DND-41 (cell line): ENCODE results near the gene RBFOX2.

Experiments used
- ATAC-seq: fragments of 200-7000 bp; cut with Tn5 transposase; 3 replicates; pipeline ENCODE4 v1.9.1; 2021; ENCODE audit warnings: low read depth; ENCODE audit not compliant: insufficient read depth
- DNase-seq: peaks from one replicate; pipeline ENCODE4 v3.0.0-alpha.2; 2020
- H2AFZ ChIP-seq: 2 replicates; pipeline ENCODE4 v1.6.0; 2012; ENCODE audit warnings: low read depth, low read length
- H3K27ac ChIP-seq: 2 replicates; pipeline ENCODE4 v1.5.1; 2012; ENCODE audit warnings: low read length, inconsistent platforms
- H3K27me3 ChIP-seq: fragments of 200-600 bp; sonication (generic); 2 replicates; pipeline ENCODE4 v1.6.0; 2012; ENCODE audit warnings: low read length, mild to moderate bottlenecking, inconsistent platforms; ENCODE audit not compliant: insufficient read depth, poor library complexity
- H3K36me3 ChIP-seq: 2 replicates; pipeline ENCODE4 v1.5.1; 2012; ENCODE audit warnings: low read length, inconsistent platforms; ENCODE audit not compliant: insufficient read depth
- H3K4me1 ChIP-seq: 2 replicates; pipeline ENCODE4 v1.5.1; 2012; ENCODE audit warnings: mild to moderate bottlenecking, low read length; ENCODE audit not compliant: insufficient read depth
- H3K4me2 ChIP-seq: 2 replicates; pipeline ENCODE4 v1.6.0; 2012; ENCODE audit warnings: mild to moderate bottlenecking, moderate library complexity, low read length, inconsistent platforms; ENCODE audit not compliant: insufficient read depth
- H3K4me3 ChIP-seq, 2 experiments: fragments of 200-600 bp in 1 of 2; shearing (Covaris generic) in 1 of 2; 2 replicates each; pipeline ENCODE4 v1.5.1; 2012 to 2016; ENCODE audit warnings: inconsistent platforms in 2 of 2, low read length in 2 of 2, mild to moderate bottlenecking in 2 of 2, low read depth in 1 of 2, moderate library complexity in 1 of 2
- H3K79me2 ChIP-seq: 2 replicates; pipeline ENCODE4 v1.6.0; 2012; ENCODE audit warnings: low read length, inconsistent platforms; ENCODE audit not compliant: insufficient read depth
- H3K9ac ChIP-seq: 2 replicates; pipeline ENCODE4 v1.6.0; 2012; ENCODE audit warnings: low read depth, mild to moderate bottlenecking, inconsistent platforms, low read length, moderate library complexity
- H3K9me3 ChIP-seq: 2 replicates; pipeline ENCODE4 v1.5.1; 2012; ENCODE audit warnings: low read length, moderate library complexity, mild to moderate bottlenecking, inconsistent platforms; ENCODE audit not compliant: insufficient read depth, severe bottlenecking
- H4K20me1 ChIP-seq: 2 replicates; pipeline ENCODE4 v1.6.0; 2012; ENCODE audit warnings: low read length; ENCODE audit not compliant: insufficient read depth
- EZH2 ChIP-seq: IDR thresholded peaks from 3 replicates; pipeline ENCODE4 v1.6.1; 2012; ENCODE audit warnings: borderline replicate concordance, low read depth, mild to moderate bottlenecking, moderate library complexity, low read length, inconsistent platforms; ENCODE audit not compliant: severe bottlenecking
- TF ChIP-seq, protein P1 (sequence below): IDR thresholded peaks from 2 replicates; pipeline ENCODE4 v1.5.1; 2012; ENCODE audit warnings: borderline replicate concordance, low read length, moderate library complexity, mild to moderate bottlenecking; ENCODE audit not compliant: poor library complexity, severe bottlenecking; ENCODE audit errors: extremely low read depth

Gene RBFOX2

DNA sequence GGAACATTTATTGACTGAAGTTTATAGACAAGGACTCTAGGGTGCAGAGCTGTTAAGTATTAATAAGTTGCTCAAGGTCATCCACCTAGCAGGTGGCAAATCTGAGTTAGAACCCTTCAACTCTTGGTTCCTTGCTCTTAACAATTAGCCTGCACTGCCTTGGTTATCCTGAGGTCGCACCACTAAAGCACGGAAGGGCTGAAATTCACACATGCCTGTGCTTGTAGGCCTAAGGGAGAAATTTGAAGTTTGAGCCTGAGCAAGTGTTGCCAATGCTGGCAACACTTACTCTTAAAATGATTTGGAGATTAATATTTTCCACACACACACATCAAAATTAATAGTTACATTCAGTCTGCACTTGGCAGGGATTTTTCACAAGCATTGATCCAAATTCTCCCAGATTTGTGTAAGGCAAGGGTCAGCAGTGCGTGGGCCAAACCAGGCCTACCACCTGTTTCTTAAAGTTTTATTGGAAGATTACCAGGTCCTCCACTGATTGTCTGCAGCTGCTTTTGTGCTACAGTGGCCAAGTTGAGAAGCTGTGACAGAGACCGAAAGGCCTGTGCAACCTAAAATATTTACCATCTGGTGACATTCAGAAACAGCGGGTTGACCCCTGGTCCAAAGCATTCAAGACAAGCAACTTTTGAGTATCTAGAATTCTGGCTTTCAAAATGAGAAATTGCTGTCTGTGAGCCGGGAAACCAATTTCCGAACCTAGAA is 294.7 kb downstream of the RBFOX2 start:
- no peak overlapping the region for H3K4me2 ChIP-seq
- TF ChIP-seq, protein P1, sequence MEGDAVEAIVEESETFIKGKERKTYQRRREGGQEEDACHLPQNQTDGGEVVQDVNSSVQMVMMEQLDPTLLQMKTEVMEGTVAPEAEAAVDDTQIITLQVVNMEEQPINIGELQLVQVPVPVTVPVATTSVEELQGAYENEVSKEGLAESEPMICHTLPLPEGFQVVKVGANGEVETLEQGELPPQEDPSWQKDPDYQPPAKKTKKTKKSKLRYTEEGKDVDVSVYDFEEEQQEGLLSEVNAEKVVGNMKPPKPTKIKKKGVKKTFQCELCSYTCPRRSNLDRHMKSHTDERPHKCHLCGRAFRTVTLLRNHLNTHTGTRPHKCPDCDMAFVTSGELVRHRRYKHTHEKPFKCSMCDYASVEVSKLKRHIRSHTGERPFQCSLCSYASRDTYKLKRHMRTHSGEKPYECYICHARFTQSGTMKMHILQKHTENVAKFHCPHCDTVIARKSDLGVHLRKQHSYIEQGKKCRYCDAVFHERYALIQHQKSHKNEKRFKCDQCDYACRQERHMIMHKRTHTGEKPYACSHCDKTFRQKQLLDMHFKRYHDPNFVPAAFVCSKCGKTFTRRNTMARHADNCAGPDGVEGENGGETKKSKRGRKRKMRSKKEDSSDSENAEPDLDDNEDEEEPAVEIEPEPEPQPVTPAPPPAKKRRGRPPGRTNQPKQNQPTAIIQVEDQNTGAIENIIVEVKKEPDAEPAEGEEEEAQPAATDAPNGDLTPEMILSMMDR, result no peak
- TF ChIP-seq EZH2, result no peak

DNA sequence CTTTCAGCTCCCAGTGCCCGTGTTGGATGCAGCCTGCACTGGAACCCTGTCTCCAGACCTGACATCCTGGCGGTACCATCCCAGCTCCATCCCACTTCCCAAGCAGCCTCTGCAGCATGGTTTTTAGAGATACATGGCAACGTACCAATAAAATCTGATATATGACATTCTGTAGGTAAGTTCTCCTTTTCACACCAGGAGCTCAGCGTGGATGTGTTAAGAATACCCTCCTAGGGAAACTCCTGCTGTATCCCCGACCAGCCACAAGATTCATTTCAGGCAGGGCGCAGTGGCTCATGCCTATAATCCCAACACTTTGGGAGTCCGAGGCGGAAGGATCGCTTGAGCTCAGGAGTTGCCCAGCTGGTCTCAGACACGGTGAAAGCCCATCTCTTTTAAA is 295.6 kb downstream of the RBFOX2 start:
- no peak for ATAC-seq
- Histone ChIP-seq H3K27ac (no peak overlapping the region), H3K27me3 (peaks cover 8% of the 10 kb centered on the region), H3K9me3 (no peaks in the 10 kb centered on the region), H3K4me2 (no peak overlapping the region), H3K4me3 (no peak overlapping the region), H3K9ac (no peak overlapping the region), H3K36me3 (no peaks in the 10 kb centered on the region), H2AFZ (no peak overlapping the region), H3K4me1 (no peaks in the 10 kb centered on the region), H3K79me2 (no peaks in the 10 kb centered on the region), H4K20me1 (no peaks in the 10 kb centered on the region)
- no peak for DNase-seq
- TF ChIP-seq, protein P1, result no peak
- no peak for TF ChIP-seq EZH2

More for the DNA sequence above, 294.7 kb downstream of the RBFOX2 start:
- Histone ChIP-seq H3K27ac (no peak overlapping the region), H3K36me3 (no peaks in the 10 kb centered on the region), H3K79me2 (no peaks in the 10 kb centered on the region), H4K20me1 (no peaks in the 10 kb centered on the region), H3K4me1 (no peaks in the 10 kb centered on the region), H3K9me3 (no peaks in the 10 kb centered on the region), H3K4me3 (no peak overlapping the region), H3K9ac (no peak overlapping the region), H2AFZ (no peak overlapping the region), H3K27me3 (peaks cover 8% of the 10 kb centered on the region)
- no peak for ATAC-seq
- DNase-seq, result no peak

DNA sequence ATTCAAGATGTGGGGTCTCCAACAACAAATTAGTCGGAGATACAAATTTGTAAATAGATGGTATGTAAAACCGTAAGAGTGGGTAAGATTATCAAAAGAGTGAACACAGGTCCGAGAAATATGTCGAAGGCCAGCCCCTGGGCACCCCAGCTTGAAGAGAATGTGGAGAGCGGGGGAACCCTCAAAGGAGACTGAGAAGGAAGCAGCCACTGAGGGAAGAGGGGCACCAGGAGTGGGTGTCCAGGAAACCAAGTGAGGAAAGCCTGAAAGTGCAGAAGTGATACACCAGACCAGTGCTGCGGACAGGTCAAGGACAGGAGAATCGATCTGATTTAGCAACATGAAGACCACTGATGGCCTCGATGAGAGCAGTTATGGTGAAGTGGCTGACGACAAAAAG is 296.5 kb downstream of the RBFOX2 start:
- no peak for ATAC-seq
- H3K27me3 ChIP-seq, result peaks cover 8% of the 10 kb centered on the region
- H3K79me2 ChIP-seq, result no peaks in the 10 kb centered on the region
- H3K9ac ChIP-seq, result no peak overlapping the region
- H3K4me2 ChIP-seq, result no peak overlapping the region
- TF ChIP-seq, protein P1, result no peak
- no peak for TF ChIP-seq EZH2
- H3K4me1 ChIP-seq, result no peaks in the 10 kb centered on the region
- no peaks in the 10 kb centered on the region for H3K9me3 ChIP-seq
- no peak overlapping the region for H2AFZ ChIP-seq
- H3K27ac ChIP-seq, result no peak overlapping the region
- no peak for DNase-seq
- H3K4me3 ChIP-seq, result no peak overlapping the region
- no peaks in the 10 kb centered on the region for H4K20me1 ChIP-seq
- H3K36me3 ChIP-seq, result no peaks in the 10 kb centered on the region
